SJCRH30 (cell line): ENCODE data around the gene KLHDC7B. TPM values are rescaled to one million over a fixed set of nuclear protein-coding genes. Genes with fewer than 3 reads are reported as not detected.

Experiments
- DNase-seq, 2 experiments: peaks; one replicate each; pipeline ENCODE4 v3.0.0-alpha.2; 2015 to 2020
- H3K27ac ChIP-seq: fragments of 250-450 bp; sonication (Bioruptor Pico); 2 replicates; pipeline ENCODE4 v1.5.1; 2020; ENCODE audit warnings: mild to moderate bottlenecking, moderate library complexity
- H3K27me3 ChIP-seq: fragments of 250-450 bp; sonication (Bioruptor Pico); 2 replicates; pipeline ENCODE4 v1.5.1; 2020; ENCODE audit warnings: mild to moderate bottlenecking, moderate library complexity
- H3K36me3 ChIP-seq: fragments of 250-450 bp; sonication (Bioruptor Pico); 2 replicates; pipeline ENCODE4 v1.5.1; 2020; ENCODE audit warnings: mild to moderate bottlenecking, moderate library complexity
- H3K4me1 ChIP-seq: fragments of 250-450 bp; sonication (Bioruptor Pico); 2 replicates; pipeline ENCODE4 v1.5.1; 2020; ENCODE audit warnings: mild to moderate bottlenecking, moderate library complexity
- H3K4me3 ChIP-seq: fragments of 250-450 bp; sonication (Bioruptor Pico); 2 replicates; pipeline ENCODE4 v1.5.1; 2020; ENCODE audit warnings: mild to moderate bottlenecking, moderate library complexity
- H3K9me3 ChIP-seq: fragments of 250-450 bp; sonication (Bioruptor Pico); replicated peaks from 2 replicates; pipeline ENCODE4 v1.5.1; 2020; ENCODE audit warnings: mild to moderate bottlenecking, moderate library complexity
- total RNA-seq: library from RNA; depleted of rRNA; stranded (reverse); fragments of >200 nt; shearing (Covaris generic); gene quantifications from 2 replicates; pipeline ENCODE4 v1.2.3, GENCODE V29; 2014; rRNA removed

Gene KLHDC7B
- 0.05 and 0.10 TPM in 2 replicates for total RNA-seq

DNA sequence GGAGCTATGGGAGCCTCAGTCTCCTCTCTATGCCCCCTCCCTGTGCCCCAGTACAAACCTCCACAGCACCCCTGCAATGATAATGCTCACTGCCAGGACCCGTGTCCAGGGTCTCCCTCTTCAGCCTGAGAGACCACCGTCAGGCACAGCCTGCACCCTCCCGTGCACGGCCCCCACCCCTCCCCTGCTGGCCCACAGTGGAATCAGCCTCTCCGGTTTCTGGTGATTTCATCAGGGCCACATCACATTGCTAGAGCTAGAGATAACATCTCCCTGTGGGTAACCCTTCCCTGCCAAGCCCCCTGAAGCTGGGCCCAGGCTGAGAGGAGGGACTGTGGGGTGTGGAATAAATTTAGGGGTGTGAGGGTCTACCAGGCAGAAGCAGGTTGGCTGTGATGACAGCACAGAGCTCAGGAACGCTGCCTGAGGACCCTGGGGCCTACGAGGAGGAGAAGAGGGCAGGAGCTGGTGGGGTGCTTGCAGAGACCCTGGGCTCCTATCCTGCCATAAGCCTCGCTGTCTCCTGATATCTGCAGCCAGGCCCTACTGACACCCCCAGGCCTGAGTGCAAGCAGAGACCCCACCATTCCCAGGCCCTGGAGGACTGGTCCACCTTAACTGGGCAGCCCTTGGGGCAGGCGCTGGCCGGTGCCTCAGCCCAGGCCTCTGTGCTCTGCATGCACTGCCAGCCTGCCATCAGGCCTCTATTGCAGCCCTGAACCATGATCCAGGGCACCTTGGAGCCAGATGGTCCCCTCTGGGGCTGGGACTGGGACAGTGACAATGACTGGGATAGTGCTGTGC is at the start of gene KLHDC7B:
KLHDC7B (plus strand) TSS at position 378 of the 804 bp plus-strand sequence; CDS start at position 723, 345 bp downstream.
- H3K4me1 ChIP-seq, result no peaks in the 10 kb centered on the region
- H3K36me3 ChIP-seq, result no peaks in the 10 kb centered on the region
- no peak for DNase-seq
- 0 out of 2 replicates have a peak, but pooled peaks cover 4% of the 10 kb centered on the region for H3K27me3 ChIP-seq
- H3K27ac ChIP-seq, result no peak within 1 kb of the TSS
- no peak within 1 kb of the TSS for H3K4me3 ChIP-seq
- H3K9me3 ChIP-seq, result no peaks in the 10 kb centered on the region

- Histone ChIP-seq H3K9me3 (no peaks in the 10 kb centered on the region), H3K36me3 (peaks cover 2% of the 10 kb centered on the region; the same call in 1 of the 2 replicates), H3K27ac (no peak overlapping the region), H3K27me3 (no peaks in the 10 kb centered on the region), H3K4me1 (peaks cover 10% of the 10 kb centered on the region), H3K4me3 (no peak overlapping the region)
- no peak for DNase-seq
Observed at GRCh38 chr22:50497093-50497492, 48.6 kb upstream of the KLHDC7B start.

DNA sequence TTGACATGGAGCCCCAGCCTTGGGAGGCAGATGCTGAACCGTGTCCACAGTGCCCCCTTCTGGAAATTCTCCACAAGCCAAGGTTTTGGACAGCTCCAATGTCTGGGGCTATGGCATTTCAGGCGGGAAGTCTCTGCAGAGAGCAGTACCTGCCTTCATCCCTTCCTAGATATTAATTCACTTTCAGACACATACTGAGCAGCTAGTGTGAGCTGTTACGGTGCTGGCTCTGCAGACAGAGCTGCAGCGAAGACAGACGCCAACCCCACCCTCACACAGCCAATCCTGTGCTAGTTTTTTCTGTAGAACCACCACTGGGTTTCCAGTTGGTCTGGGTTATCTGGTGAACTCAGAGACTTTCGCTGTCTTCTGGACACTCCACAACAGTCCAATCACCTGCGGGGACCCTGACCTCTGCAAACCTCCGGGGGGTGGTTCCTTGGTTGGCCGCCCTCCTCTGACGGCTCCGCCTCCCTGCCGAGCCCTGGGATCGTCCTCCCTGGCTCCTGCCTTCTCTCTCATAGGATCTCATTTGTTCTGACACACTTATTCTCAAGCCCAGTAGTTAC is 47.3 kb upstream of the KLHDC7B start:
- Histone ChIP-seq H3K9me3 (no peaks in the 10 kb centered on the region), H3K27ac (no peak overlapping the region), H3K4me3 (no peak overlapping the region), H3K27me3 (no peaks in the 10 kb centered on the region), H3K36me3 (peaks cover 13% of the 10 kb centered on the region; the same call in 1 of the 2 replicates), H3K4me1 (peaks cover 10% of the 10 kb centered on the region)
- DNase-seq, result peak; percentile 84 to 94

- Histone ChIP-seq H3K27me3 (no peaks in the 10 kb centered on the region), H3K27ac (no peak overlapping the region), H3K4me1 (peaks cover 10% of the 10 kb centered on the region), H3K4me3 (no peak overlapping the region), H3K36me3 (peaks cover 23% of the 10 kb centered on the region), H3K9me3 (no peaks in the 10 kb centered on the region)
- no peak for DNase-seq
Observed at GRCh38 chr22:50500452-50500851, 45.2 kb upstream of the KLHDC7B start.

DNA sequence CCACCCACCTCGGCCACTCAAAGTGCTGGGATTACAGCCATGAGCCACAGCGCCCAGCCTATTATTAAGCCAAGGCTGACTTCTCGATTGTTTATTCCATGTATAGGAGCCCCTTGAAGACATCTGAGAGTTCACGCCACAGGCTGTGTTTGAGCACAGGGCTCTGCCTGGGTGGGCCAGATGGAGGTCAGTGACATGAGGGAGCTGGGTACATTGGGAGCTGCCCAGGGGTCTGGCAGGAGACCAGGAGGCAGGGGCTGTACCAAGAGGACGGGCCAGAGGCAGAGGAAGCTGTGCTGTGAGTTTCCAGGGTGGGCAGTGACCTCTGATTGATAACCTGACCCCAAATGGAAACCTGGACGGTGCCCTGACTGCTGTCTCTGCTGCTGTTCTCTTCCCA is 43.6 kb upstream of the KLHDC7B start:
- H3K9me3 ChIP-seq, result no peaks in the 10 kb centered on the region
- no peak overlapping the region for H3K4me3 ChIP-seq
- DNase-seq, result no peak
- H3K4me1 ChIP-seq, result peaks cover 10% of the 10 kb centered on the region; the same call in 1 of the 2 replicates
- no peaks in the 10 kb centered on the region for H3K27me3 ChIP-seq
- H3K36me3 ChIP-seq, result peaks cover 27% of the 10 kb centered on the region
- no peak overlapping the region for H3K27ac ChIP-seq

DNA sequence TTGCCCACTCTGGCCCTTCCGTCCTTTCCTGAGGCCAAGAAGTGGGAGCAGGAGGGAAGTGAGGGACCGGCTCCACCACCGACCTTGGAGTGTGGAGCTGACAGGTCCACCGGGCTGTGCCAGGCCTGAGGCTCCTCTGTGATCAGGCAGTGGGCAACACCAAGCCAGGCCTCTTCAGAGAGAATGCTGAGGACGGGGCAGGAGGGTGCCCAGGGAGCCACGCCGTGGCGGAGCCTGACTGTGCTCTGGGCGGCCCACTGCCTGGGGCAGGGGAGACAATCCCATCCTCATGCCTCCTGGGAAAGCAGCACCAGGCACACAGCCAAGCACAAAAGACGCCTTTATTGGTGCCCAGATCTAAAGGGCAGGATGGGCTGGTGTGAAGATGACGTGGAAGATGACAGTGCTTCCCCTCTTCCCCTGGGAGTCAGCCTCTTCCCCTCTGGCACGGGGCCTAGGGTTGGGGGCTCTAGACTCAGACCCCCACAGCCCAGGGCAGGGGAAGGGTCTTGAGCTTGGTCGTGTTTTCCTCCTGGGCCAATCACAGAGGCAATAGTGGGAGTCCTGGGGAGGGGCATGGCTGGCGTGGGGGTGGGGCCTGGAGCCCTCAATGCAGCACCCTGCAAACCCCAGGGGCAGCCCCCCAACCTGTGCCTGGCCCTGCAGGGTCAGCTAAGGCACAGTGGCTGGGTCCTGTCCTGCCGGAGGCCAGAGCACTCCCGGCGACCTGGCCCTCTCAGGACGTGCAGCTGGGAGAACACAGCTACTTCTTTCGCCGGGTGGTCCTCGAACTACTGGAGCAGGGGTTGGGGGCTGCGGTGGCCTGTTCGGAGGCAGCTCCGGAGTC is 42.8 kb upstream of the KLHDC7B start:
- H3K36me3 ChIP-seq, result peaks cover 30% of the 10 kb centered on the region
- DNase-seq, result no peak

DNA sequence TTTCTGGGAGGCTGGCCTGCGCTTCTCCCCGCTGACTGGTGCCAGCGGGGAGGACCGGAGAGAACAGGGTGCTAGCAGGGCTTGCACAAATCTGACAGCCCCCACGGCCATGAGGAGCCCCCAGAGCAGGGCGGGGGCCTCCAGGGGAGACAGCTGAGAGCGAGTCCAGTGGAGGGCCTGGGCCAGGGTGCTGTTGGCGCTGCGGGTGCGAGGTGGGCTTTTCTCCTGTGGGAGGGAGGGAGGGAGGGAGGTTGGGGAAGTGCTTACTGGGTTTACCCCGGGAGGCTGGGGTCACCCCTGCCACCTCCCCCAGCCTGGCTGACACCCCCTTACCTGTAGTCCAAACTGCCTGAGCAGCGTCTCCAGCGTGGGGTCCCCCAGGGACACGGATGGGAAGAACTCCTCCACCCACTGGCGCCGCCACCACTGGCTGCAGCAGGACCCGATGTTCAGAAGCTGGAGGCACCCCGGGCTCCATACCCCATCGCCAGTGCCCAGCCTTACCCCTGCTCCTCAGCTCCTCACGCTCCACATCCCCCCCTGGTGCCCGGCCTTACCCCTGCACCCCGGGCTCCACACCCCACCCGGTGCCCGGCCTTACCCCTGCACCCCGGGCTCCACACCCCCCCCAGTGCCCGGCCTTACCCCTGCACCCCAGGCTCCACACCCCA is 42.1 kb upstream of the KLHDC7B start:
- Histone ChIP-seq H3K4me1 (peaks cover 9% of the 10 kb centered on the region; the same call in 1 of the 2 replicates), H3K27ac (no peak overlapping the region), H3K27me3 (no peaks in the 10 kb centered on the region), H3K36me3 (peaks cover 30% of the 10 kb centered on the region), H3K4me3 (no peak overlapping the region), H3K9me3 (no peaks in the 10 kb centered on the region)
- peak in 1 of 2 experiments; percentile 23 for DNase-seq

More for the DNA sequence above, 42.8 kb upstream of the KLHDC7B start:
- H3K4me3 ChIP-seq, result no peak overlapping the region
- H3K27me3 ChIP-seq, result no peaks in the 10 kb centered on the region
- H3K4me1 ChIP-seq, result peaks cover 9% of the 10 kb centered on the region; the same call in 1 of the 2 replicates
- H3K9me3 ChIP-seq, result no peaks in the 10 kb centered on the region
- no peak overlapping the region for H3K27ac ChIP-seq

DNA sequence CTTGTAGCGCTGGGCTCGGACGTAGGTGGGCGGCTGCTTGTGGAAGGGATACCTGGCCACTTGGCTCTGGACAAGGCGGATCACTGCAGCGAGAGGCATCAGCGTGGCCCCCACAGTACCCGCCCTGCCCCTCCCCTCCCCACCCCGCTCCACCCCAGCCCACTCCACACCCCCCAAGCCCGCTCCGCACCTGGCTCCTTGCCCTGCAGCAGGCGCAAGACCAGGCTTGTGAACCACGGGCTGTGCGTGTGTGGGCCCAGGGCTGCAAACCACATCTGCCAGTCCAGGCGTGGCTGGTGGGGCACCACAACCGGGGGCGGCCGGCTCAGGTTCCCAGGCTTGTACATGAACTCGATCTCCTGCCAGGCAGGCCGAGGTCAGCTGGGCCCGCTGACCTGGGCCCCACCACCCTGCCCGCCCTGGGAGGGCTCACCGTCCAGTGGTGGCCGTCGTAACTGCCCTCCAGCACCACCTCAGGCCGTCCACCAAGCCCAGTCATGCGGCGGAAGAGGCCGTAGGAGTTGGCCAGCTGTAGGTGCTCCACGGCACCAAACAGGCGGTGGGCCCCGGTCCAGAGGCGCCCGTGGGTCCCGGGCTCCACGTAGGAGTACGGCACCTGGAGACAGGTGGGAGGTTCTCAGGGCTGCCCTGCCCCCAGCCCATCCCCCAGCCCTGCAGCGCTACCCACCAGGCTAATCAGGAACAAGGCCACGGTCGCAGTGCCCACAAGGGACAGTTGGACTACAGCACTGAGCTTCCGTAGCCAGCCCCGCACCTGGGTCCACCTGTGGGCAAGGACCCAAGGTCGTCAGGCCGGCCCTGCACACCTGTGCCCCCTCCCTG is 41.1 kb upstream of the KLHDC7B start:
- Histone ChIP-seq H3K36me3 (peaks cover 30% of the 10 kb centered on the region), H3K9me3 (no peaks in the 10 kb centered on the region), H3K4me1 (peaks cover 9% of the 10 kb centered on the region), H3K27me3 (no peaks in the 10 kb centered on the region), H3K4me3 (no peak overlapping the region), H3K27ac (no peak overlapping the region)
- DNase-seq, result no peak

GRCh38 chr22:50505276-50505775 is 40.4 kb upstream of the KLHDC7B start:
- Histone ChIP-seq H3K36me3 (peaks cover 31% of the 10 kb centered on the region), H3K27ac (no peak overlapping the region), H3K4me3 (no peak overlapping the region), H3K4me1 (peaks cover 9% of the 10 kb centered on the region), H3K27me3 (no peaks in the 10 kb centered on the region), H3K9me3 (no peaks in the 10 kb centered on the region)
- DNase-seq, result no peak

DNA sequence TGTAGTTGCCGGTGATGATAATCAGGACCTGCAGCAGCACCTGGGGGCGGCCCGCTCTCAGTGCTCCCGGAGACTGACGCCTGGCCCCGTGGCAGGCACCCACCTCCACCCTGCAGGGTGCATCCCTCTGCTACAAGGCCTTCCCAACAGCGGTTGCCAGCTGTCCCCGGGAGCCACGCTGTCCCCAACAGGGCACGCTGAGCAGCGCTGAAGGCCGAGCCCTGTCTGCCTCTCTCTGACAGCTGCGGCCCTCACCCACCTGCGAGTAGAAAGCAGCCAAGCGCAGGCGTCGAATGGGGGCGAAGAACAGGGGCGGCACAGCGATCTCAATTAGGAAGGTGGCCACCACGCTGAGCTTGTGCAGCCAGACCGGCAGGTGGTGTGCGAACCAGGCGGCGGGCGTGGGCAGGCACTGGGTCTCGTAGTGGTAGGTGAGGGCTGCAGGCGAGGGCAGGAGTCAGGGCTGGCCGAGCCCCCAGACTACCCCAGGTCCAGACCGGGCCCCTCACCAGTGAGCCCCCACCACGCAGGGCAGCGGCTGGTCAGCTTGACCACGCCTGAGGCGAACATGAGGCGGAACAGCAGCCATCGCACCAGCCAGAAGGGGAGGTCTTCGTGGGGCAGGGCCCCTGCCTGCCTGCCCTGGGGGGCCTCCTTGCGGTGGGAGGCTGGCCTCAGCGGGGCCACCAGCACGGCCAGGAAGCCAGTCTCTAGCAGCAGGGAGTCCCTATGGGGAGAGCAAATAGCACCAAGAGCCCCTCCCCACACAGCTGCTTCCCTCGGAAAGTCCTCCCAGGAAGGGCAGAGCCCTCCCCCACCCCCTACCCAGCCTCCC is 39.7 kb upstream of the KLHDC7B start:
- H3K27ac ChIP-seq, result no peak overlapping the region
- H3K4me3 ChIP-seq, result peak overlapping the region; percentile 99
- H3K27me3 ChIP-seq, result no peaks in the 10 kb centered on the region
- no peaks in the 10 kb centered on the region for H3K9me3 ChIP-seq
- peaks cover 9% of the 10 kb centered on the region for H3K4me1 ChIP-seq
- DNase-seq, result peak; percentile 56 to 62
- peaks cover 34% of the 10 kb centered on the region for H3K36me3 ChIP-seq

DNA sequence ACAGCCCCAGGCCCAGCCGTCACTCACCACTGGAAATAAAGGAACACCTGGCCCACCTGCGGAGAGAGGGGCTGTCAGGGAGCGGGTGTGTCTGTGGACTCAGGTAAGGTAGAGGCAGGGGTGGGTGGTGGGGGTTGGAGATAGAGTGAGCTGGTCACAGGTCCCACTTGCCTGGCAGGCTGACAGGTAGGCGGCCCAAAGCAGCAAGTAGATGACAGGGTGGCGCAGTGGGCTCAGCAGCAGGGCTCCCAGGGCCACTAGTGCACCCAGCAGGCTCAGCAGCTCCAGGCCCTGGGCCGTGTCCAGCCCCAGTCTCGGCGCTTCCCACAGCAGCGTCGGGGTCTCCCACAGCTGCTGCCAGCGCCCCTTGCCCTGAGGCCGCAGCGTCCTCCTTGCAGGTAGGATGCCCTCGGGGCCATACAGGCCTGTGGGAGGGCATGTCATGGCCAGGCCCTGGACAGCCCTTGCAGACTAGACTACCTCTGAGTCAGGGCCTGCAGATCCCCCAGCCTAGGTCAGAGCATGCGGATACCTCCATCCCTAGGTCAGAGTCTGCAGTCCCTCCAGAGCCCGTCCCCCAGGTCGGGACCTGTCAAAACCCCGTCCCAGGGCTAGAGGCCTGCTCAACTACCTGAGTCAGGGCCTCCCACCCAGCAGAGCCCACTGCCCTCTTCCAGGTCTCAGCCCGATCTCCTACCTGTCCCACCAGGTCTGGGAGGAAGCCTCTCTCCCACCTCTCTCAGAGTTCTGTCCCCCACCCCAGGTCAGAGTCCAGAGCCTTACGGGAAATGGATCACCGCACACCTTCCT is 38.9 kb upstream of the KLHDC7B start:
- peak in 1 of 2 experiments; percentile 42 for DNase-seq
- H3K27me3 ChIP-seq, result no peaks in the 10 kb centered on the region
- H3K4me3 ChIP-seq, result peak overlapping the region; percentile 99
- peaks cover 9% of the 10 kb centered on the region for H3K4me1 ChIP-seq
- H3K36me3 ChIP-seq, result peaks cover 34% of the 10 kb centered on the region
- no peaks in the 10 kb centered on the region for H3K9me3 ChIP-seq
- H3K27ac ChIP-seq, result peak overlapping the region; percentile 57

DNA sequence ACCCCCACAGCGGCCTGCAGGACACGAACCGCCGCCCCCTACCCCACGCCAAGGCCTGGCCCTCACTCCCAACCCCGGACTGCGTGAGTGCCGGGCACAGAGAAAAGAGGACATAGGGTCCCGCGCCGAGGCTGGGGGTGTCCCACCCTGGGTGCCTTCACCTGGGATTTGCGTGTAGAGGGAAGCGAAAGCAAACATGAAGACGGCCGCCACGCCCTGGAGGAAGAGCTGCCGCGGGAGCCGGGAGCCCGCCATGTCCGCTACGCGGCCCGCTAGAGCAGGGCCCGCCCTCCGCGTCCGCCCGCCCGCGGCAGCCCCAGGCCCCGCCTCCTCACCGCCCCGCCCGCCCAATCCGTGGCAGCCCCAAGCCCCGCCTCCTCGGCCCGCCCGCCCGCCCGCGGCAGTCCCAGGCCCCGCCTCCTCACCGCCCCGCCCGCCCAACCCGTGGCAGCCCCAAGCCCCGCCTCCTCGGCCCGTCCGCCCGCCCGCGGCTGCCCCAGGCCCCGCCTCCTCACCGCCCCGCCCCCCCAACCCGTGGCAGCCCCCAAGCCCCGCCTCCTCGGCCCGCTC is 38.2 kb upstream of the KLHDC7B start, which contains the start of gene LMF2:
LMF2 (minus strand) TSS at position 282 of the 570 bp plus-strand sequence; CDS start at position 255, 27 bp downstream.
- no peaks in the 10 kb centered on the region for H3K9me3 ChIP-seq
- H3K4me3 ChIP-seq, result peak within 1 kb of the TSS; percentile 99
- no peak for DNase-seq
- H3K27me3 ChIP-seq, result no peaks in the 10 kb centered on the region
- H3K36me3 ChIP-seq, result peaks cover 35% of the 10 kb centered on the region
- H3K4me1 ChIP-seq, result peaks cover 9% of the 10 kb centered on the region
- H3K27ac ChIP-seq, result peak within 1 kb of the TSS; percentile 94
